Tibial nerve (tissue), 4 donors: ENCODE measurements around the gene AUH. TPM values are rescaled to one million over a fixed set of nuclear protein-coding genes. Genes with fewer than 3 reads are reported as not detected.
A peak's percentile ranks its signal among the peaks of the same experiment; 100 is the strongest.

Experiments
- DNase-seq, 2 donors: peaks; one replicate each; pipeline ENCODE4 v3.0.0-alpha.2; 2019; ENCODE audit warnings: low spot score in 2 of 2
- H3K27ac ChIP-seq, 4 donors: fragments of 200-600 bp; sonication (generic) in 3 of 4; one replicate each; pipeline ENCODE4 v1.5.1; 2017 to 2019; ENCODE audit warnings: mild to moderate bottlenecking in 1 of 4
- H3K27me3 ChIP-seq, 2 donors: fragments of 200-600 bp; sonication (generic) in 1 of 2; one replicate each; pipeline versions ENCODE4 v1.5.1 to v1.6.0; 2017 to 2019
- H3K36me3 ChIP-seq, 3 donors: fragments of 200-600 bp; sonication (generic); one replicate each; pipeline ENCODE4 v1.5.1; 2018 to 2019
- H3K4me1 ChIP-seq, 4 donors: fragments of 200-600 bp; sonication (generic) in 3 of 4; one replicate each; pipeline ENCODE4 v1.5.1; 2017 to 2019
- H3K4me3 ChIP-seq, 4 donors: fragments of 200-600 bp; sonication (generic) in 3 of 4; one replicate each; pipeline ENCODE4 v1.5.1; 2017 to 2019; ENCODE audit warnings: mild to moderate bottlenecking in 1 of 4, moderate library complexity in 1 of 4
- H3K9me3 ChIP-seq, 4 donors: fragments of 200-600 bp; sonication (generic) in 3 of 4; one replicate each; pipeline ENCODE4 v1.5.1; 2017 to 2019
- CTCF ChIP-seq, 5 experiments: fragments of 200-600 bp in 3 of 5; fragments of 450-650 bp in 2 of 5; sonication (generic) in 3 of 5; IDR thresholded peaks; one replicate each; pipeline ENCODE4 v1.5.1; 2016 to 2019; ENCODE audit warnings: antibody characterized with exemption in 5 of 5, mild to moderate bottlenecking in 3 of 5, moderate library complexity in 2 of 5
- EP300 ChIP-seq, 2 donors: sonication (generic); formaldehyde crosslinking; IDR thresholded peaks; one replicate each; pipeline ENCODE4 v1.6.1; 2017; ENCODE audit warnings: antibody characterized with exemption in 2 of 2, mild to moderate bottlenecking in 1 of 2
- POLR2A ChIP-seq, 2 donors: fragments of 450-650 bp; IDR thresholded peaks; one replicate each; pipeline ENCODE4 v1.6.1; 2017; ENCODE audit warnings: antibody characterized with exemption in 2 of 2, mild to moderate bottlenecking in 2 of 2, moderate library complexity in 2 of 2
- WGBS, 2 donors: methylation state at CpG; one replicate each; pipeline ENCODE4 v1.1.5; 2018; 5-methylcytosine and 5-hydroxymethylcytosine counted together
- total RNA-seq, 4 donors: library from RNA; depleted of rRNA; stranded (reverse); fragments of >200 nt; gene quantifications; one replicate each; pipeline ENCODE4 v1.1.0, GENCODE V29; 2016

The AUH gene
- total RNA-seq, 4 donors from 2014 or later: 40.5 to 70.1 (median 44.9) TPM

- 92 to 98% methylated on average over 3 of the region's 3 CpGs for WGBS, 2 donors
- H3K4me3 ChIP-seq: no peak overlapping the region
- TF ChIP-seq POLR2A (IDR thresholded peaks at IDR 0.05): no peak
- no peak for TF ChIP-seq CTCF (IDR thresholded peaks at IDR 0.05)
- no peak for TF ChIP-seq EP300 (IDR thresholded peaks at IDR 0.05)
- H3K36me3 ChIP-seq: no peaks in the 10 kb centered on the region
- no peak for DNase-seq
- no peaks in the 10 kb centered on the region for H3K27me3 ChIP-seq
- no peaks in the 10 kb centered on the region for H3K9me3 ChIP-seq
- H3K27ac ChIP-seq: no peak overlapping the region
- H3K4me1 ChIP-seq: peaks cover 0 to 19% (median 8%) of the 10 kb centered on the region in 4 donors
These were observed 3.0 kb upstream of the AUH start for GRCh38 chr9:91364702-91365101.

- WGBS, 2 donors: 86 to 87% methylated on average over 5 of the region's 7 CpGs
- H3K9me3 ChIP-seq: no peaks in the 10 kb centered on the region
These were observed 2.3 kb upstream of the AUH start for GRCh38 chr9:91364005-91364404.

GRCh38 chr9:91362051-91362611 is 413 bp upstream of the AUH start:
- TF ChIP-seq CTCF (IDR thresholded peaks at IDR 0.05) (no peak), EP300 (IDR thresholded peaks at IDR 0.05) (no peak), POLR2A (IDR thresholded peaks at IDR 0.05) (no peak)
- H3K9me3 ChIP-seq: no peaks in the 10 kb centered on the region
- DNase-seq: no peak
- H3K4me1 ChIP-seq: peaks cover 0 to 43% (median 13%) of the 10 kb centered on the region in 4 donors
- no peaks in the 10 kb centered on the region for H3K27me3 ChIP-seq
- no peaks in the 10 kb centered on the region for H3K36me3 ChIP-seq
- peak overlapping the region; percentile 80 to 99 (median 93) for H3K4me3 ChIP-seq
- WGBS, 2 donors: 38 to 42% methylated on average over 14 to 15 of the region's 15 CpGs
- H3K27ac ChIP-seq: peak overlapping the region; percentile 90 to 97 (median 94)

More at GRCh38 chr9:91364005-91364404, 2.3 kb upstream of the AUH start:
- TF ChIP-seq POLR2A (IDR thresholded peaks at IDR 0.05): no peak
- TF ChIP-seq EP300 (IDR thresholded peaks at IDR 0.05): no peak
- TF ChIP-seq CTCF (IDR thresholded peaks at IDR 0.05): no peak
- no peak overlapping the region for H3K4me3 ChIP-seq
- no peak for DNase-seq
- H3K27ac ChIP-seq: no peak overlapping the region
- no peaks in the 10 kb centered on the region for H3K36me3 ChIP-seq
- H3K27me3 ChIP-seq: no peaks in the 10 kb centered on the region
- peaks cover 0 to 25% (median 12%) of the 10 kb centered on the region in 4 donors for H3K4me1 ChIP-seq

- no peaks in the 10 kb centered on the region for H3K9me3 ChIP-seq
- peaks cover 0 to 55% (median 13%) of the 10 kb centered on the region in 4 donors for H3K4me1 ChIP-seq
- H3K27ac ChIP-seq: peak overlapping the region; percentile 90 to 97 (median 94)
- peak overlapping the region; percentile 80 to 99 (median 93) for H3K4me3 ChIP-seq
- H3K27me3 ChIP-seq: no peaks in the 10 kb centered on the region
- no peak for TF ChIP-seq EP300 (IDR thresholded peaks at IDR 0.05)
- TF ChIP-seq CTCF (IDR thresholded peaks at IDR 0.05): no peak
- no peak for TF ChIP-seq POLR2A (IDR thresholded peaks at IDR 0.05)
- no peaks in the 10 kb centered on the region for H3K36me3 ChIP-seq
- 15 to 17% methylated on average over 10 of the region's 10 CpGs for WGBS, 2 donors
- DNase-seq: no peak
These were observed 997 bp downstream of the AUH start for GRCh38 chr9:91360551-91361290.
